BLaER1 (cell line): ENCODE measurements around the gene F2RL1.
A peak's percentile ranks its signal among the peaks of the same experiment; 100 is the strongest.

Experiments
- H3K27ac ChIP-seq: shearing (Covaris generic); formaldehyde crosslinking; 2 replicates; pipeline ENCODE4 v1.8.1; 2022
- H3K27me3 ChIP-seq: shearing (Covaris generic); formaldehyde crosslinking; 2 replicates; pipeline ENCODE4 v1.8.1; 2022
- H3K36me3 ChIP-seq: shearing (Covaris generic); formaldehyde crosslinking; 2 replicates; pipeline ENCODE4 v1.8.1; 2022
- H3K4me1 ChIP-seq: shearing (Covaris generic); formaldehyde crosslinking; 2 replicates; pipeline ENCODE4 v1.8.1; 2022
- H3K4me2 ChIP-seq: shearing (Covaris generic); formaldehyde crosslinking; 2 replicates; pipeline ENCODE4 v1.8.1; 2022
- H3K4me3 ChIP-seq: shearing (Covaris generic); formaldehyde crosslinking; 2 replicates; pipeline ENCODE4 v1.8.1; 2022
- H3K9ac ChIP-seq: shearing (Covaris generic); formaldehyde crosslinking; 2 replicates; pipeline ENCODE4 v1.8.1; 2022
- H3K9me3 ChIP-seq: shearing (Covaris generic); formaldehyde crosslinking; 2 replicates; pipeline ENCODE4 v1.8.1; 2022
- H4K20me1 ChIP-seq: shearing (Covaris generic); formaldehyde crosslinking; 2 replicates; pipeline ENCODE4 v1.8.1; 2022
- Cebpa-rat ChIP-seq: shearing (Covaris generic); IDR thresholded peaks from 2 replicates; pipeline ENCODE4 v1.8.1; 2022

F2RL1 gene

DNA sequence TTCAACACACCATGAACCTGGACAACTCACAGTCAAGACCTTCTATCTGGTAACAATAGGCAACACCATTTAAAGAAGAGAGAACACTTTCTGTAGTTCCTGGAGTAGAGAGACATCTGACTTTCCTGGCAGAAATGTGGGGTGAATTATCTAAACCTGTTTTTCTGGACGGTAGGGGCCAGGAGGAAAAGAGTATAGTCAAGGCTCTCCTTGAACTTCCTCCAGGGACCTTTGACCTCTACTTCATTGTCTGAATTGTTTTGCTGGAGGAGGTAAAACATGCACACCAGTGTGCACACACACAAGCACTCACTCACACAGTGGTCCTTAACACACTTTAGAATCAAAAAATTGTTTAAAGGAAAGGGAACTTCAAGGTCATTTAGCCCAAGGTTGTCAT lies 44.2 kb downstream of the F2RL1 start:
- Histone ChIP-seq H3K9me3 (no peaks in the 10 kb centered on the region), H3K4me1 (no peaks in the 10 kb centered on the region), H3K9ac (no peak overlapping the region), H3K4me3 (no peak overlapping the region), H3K27me3 (no peaks in the 10 kb centered on the region), H3K36me3 (no peaks in the 10 kb centered on the region), H3K27ac (no peak overlapping the region), H4K20me1 (no peaks in the 10 kb centered on the region), H3K4me2 (no peak overlapping the region)
- no peak for TF ChIP-seq Cebpa-rat

DNA sequence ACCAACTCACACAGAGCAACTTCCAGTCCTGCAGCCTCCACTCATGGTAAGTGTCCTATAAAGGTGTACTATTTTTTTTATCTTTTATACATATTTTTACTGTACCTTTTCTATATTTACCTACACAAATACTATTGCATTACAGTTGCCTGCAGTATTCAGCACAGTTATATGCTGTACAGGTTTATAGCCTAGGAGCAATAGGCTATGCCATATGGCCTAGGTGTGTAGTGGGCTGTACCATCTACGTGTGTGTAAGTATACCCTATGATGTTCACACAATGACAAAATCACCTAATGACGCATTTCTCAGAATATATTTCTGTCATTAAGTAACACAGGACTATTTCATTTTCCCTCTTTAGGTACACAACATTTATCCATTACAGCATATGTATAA lies 47.7 kb downstream of the F2RL1 start:
- H3K4me1 ChIP-seq, result no peaks in the 10 kb centered on the region
- no peaks in the 10 kb centered on the region for H4K20me1 ChIP-seq
- TF ChIP-seq Cebpa-rat, result no peak
- no peak overlapping the region for H3K4me2 ChIP-seq
- H3K27ac ChIP-seq, result no peak overlapping the region
- no peak overlapping the region for H3K4me3 ChIP-seq
- H3K9ac ChIP-seq, result no peak overlapping the region
- H3K27me3 ChIP-seq, result no peaks in the 10 kb centered on the region
- H3K9me3 ChIP-seq, result no peaks in the 10 kb centered on the region
- no peaks in the 10 kb centered on the region for H3K36me3 ChIP-seq

DNA sequence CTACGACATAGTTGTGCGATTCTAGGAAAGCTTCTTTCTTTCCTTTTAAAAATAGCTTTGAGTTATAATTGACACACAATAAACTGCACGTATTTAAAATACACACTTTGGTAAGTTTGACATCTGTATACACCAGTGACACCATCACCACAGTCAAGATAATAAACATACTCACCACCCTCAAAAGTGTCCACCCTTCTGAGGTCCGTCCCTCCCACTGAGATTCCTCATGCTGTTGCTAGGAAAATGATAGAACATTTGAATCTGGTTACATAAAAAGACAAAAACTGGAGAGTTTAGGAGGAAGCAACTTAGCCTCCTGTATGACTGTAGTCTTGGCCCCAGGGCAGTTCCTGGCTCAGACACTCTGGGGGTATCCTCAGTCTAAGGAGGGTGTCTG lies 48.2 kb downstream of the F2RL1 start:
- Histone ChIP-seq H3K9ac (no peak overlapping the region), H3K4me2 (no peak overlapping the region), H4K20me1 (no peaks in the 10 kb centered on the region), H3K27ac (no peak overlapping the region), H3K36me3 (no peaks in the 10 kb centered on the region), H3K9me3 (no peaks in the 10 kb centered on the region), H3K4me3 (no peak overlapping the region), H3K27me3 (no peaks in the 10 kb centered on the region), H3K4me1 (no peaks in the 10 kb centered on the region)
- no peak for TF ChIP-seq Cebpa-rat

DNA sequence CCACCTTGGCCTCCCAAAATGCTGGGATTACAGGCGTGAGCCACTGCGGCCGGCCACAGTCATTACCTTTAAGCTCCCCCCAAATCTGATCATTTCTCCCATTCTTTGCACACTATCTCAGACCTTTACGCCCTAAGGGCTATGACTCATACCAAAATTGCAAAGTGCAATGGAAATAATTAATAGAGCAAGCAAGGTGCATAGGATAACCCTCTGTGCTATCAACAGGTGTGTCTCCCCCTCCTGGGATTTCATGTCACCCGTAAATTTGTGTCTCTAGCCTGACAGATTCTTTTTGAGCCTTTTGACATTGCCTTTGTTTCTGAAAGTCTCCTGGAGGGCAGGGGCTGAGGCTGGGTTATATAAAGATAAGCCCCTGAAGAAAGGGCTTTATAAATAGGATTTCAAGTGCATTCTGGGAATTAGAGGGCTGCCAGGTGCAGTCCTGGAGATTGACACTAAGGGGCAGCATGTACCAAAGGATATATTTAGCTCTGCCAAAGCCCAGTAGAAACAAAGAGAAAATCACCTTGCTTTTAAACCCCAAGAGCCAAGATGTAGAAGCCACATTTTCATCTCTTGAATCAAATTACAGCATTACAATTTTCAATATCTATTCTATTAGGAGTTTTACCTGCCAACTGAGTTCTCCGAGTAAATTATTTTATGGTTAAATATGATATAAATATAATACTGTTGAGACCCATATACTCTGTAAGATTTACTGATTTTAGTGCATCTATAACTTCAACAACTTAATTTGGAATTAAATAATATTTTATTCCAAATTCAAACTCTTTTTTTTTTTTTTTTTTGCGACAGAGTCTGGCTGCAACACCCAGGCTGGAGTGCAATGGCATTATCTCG lies 49.2 kb downstream of the F2RL1 start:
- Histone ChIP-seq H4K20me1 (no peaks in the 10 kb centered on the region), H3K9ac (no peak overlapping the region), H3K4me3 (no peak overlapping the region), H3K27ac (no peak overlapping the region), H3K36me3 (no peaks in the 10 kb centered on the region), H3K4me1 (no peaks in the 10 kb centered on the region), H3K4me2 (no peak overlapping the region), H3K27me3 (no peaks in the 10 kb centered on the region), H3K9me3 (no peaks in the 10 kb centered on the region)
- no peak for TF ChIP-seq Cebpa-rat

DNA sequence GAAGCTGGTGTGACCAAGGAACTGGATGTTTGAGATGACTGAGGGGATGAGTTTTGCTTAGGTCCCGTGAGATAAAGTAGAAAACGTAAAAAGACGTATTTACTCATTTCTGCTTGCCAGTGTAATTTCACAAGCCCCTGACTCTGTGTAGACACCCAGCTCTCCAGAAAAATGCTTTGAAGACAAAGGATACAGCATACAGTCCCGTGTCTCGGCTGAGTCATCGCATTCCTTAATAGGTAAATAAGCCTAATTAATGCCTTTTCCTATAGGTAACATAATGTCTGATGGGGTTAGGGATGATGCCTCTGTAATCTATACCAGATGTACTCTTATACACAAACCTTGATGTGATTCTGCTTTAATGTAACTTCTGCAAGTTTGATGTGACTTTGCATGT lies 51.2 kb downstream of the F2RL1 start:
- H3K4me1 ChIP-seq, result peaks cover 12% of the 10 kb centered on the region
- H3K27me3 ChIP-seq, result no peaks in the 10 kb centered on the region
- no peak overlapping the region for H3K4me2 ChIP-seq
- H3K36me3 ChIP-seq, result no peaks in the 10 kb centered on the region
- no peak overlapping the region for H3K9ac ChIP-seq
- no peaks in the 10 kb centered on the region for H4K20me1 ChIP-seq
- no peak overlapping the region for H3K4me3 ChIP-seq
- no peak for TF ChIP-seq Cebpa-rat
- H3K27ac ChIP-seq, result no peak overlapping the region
- no peaks in the 10 kb centered on the region for H3K9me3 ChIP-seq

DNA sequence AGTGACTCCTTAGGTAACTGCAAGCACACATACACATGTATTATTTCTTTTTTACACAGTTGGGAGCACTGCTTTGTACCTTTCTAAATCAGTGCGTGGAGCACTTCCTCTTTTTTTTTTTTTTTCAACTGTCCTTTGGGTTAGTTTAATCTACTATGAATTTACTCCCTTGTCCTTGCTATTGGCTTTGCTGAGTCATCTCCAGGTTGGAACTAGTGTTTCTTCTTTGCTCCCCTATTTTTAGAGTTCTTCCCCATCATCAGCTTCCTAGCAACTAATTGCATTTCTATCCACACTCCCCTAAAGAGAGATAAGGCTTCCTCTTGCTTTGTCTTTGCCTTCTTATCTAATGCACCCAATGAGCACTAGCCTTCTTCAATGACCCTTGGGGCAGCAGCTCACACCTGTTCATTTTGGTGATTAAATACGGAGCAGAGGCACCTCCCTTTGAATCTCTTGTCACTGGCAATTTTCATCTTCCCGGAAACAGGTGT lies 55.3 kb downstream of the F2RL1 start:
- no peak overlapping the region for H3K27ac ChIP-seq
- H3K9ac ChIP-seq, result no peak overlapping the region
- TF ChIP-seq Cebpa-rat, result no peak
- H3K4me2 ChIP-seq, result peak overlapping the region; percentile 25; the same call in 1 of the 2 replicates
- no peaks in the 10 kb centered on the region for H3K9me3 ChIP-seq
- H4K20me1 ChIP-seq, result no peaks in the 10 kb centered on the region
- no peaks in the 10 kb centered on the region for H3K27me3 ChIP-seq
- no peaks in the 10 kb centered on the region for H3K36me3 ChIP-seq
- peaks cover 16% of the 10 kb centered on the region for H3K4me1 ChIP-seq
- no peak overlapping the region for H3K4me3 ChIP-seq
